HG02610 (cell line): ENCODE measurements around the gene AIFM1.

Experiments used
- ATAC-seq: cut with Tn5 transposase; IDR thresholded peaks from one replicate; pipeline ENCODE4 v1.9.1; 2021; ENCODE audit warnings: mild to moderate bottlenecking, moderate library complexity; ENCODE audit not compliant: unreplicated experiment

AIFM1 gene

DNA sequence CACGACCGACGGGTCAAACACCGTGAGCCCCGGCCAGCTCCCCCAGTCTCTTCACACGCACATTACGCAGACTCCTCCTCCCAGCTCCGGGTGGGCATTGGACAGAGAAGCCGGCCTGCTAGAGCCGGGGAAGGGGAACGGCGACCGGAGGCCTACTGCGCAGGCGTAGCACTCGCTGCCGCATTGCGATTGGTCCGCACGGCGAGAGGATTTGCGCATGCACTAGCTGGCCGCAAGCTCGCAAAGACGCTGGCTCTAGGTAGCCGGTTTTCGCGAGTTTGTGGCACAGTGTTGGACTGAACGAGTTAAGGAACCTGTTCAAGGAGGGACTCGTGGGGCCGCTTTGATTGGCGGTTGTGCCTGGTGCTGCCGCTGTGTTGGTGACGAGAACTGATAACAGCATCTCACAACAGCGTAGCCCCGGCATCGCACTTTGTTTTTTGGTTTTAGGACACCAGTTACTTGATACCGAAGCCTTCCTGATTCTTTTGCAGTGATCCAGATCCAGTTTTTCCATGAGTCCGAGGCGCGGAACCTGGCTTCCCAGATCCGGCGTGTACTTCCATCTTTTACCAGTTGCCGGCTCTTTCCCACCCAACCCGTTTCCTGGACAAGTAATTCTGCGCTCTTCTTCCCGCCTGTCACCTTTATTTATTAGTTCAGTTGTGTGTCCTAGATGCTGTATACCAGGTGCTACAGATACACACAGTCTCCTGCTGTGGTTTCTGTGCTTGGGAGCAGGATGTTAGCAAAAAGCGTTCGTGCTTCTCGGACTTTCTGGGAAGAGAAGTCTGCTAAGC lies at the start of gene AIFM1:
Gene AIFM1, minus strand, starts transcription at position 139 of the 800 bp plus-strand sequence. CDS start 185 bp downstream, outside the sequence.
- peak; percentile 92 for ATAC-seq

DNA sequence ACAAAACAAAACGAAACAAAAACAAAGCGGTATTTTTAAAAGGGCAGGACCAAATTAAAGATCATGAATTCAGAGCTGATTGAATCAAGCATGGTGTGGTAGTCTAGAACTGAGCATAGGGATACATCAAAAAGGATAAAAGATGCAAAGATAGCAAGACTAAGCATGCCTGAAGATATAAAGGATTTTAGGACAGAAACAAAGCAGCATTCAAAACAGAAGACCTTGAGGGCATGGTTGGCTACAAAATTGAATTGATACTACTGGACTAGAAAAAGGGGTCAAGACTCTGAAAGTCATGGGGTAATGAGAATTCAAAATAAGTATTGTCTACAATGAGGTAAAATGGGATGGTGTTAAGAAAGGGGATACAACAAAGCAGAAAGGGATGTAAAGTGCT lies 47.7 kb upstream of the AIFM1 start:
- no peak for ATAC-seq

DNA sequence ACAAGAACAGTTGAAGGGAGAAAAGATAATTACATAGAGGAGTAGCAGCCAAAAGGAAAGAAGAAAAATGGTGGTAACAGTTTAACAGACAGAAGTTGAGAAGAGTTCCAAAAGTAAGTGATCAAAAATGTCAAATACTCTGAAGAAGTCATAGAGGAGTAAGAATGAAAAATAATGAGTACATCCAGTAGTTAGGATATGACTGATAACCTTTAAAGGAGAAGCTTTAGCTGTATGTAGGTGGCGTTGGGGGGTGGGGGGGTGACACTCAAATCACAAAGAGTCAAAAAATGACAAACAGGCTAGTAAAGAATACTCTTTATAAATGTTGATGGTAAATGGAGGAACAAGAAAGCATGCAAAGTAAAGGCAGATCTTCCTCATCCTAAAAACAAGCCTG lies 46.7 kb upstream of the AIFM1 start:
- ATAC-seq = peak; percentile 75

DNA sequence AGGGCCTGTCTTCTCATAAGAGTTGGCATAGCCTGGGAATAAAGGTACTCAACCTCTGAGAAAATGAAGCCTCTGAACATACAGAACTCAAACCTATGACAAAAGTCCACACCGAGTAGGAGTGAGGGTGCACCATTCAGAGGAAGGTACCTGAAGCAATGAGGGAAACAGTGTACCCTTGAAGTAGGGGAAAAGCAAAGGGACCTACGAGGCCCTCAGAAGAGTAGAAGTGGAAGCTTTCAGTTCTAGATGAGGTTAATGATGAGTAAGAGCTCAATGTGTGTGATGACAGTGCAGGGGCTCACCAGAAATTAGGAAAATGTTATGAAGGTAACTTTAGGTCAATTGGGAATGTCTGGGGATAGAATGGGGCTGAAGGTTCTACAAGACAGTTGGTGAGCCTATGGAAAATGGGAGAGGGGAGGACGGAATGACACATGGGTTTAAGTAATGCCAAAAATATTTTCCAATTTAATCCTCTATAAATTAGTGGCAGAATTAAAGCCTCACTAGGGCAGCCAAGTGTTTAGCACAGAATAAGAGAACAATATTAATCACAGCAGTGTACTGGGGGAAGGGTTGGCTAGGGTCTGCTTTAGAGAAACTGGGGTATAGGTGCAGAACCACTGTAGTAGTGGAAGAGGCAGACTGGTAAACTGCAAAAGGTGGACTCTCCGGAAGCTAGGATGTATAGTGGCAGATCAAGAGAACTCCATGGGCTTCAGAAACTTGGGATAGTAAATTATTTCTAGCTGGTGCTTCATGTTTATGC lies 46.0 kb upstream of the AIFM1 start:
- peak; percentile 83 for ATAC-seq

DNA sequence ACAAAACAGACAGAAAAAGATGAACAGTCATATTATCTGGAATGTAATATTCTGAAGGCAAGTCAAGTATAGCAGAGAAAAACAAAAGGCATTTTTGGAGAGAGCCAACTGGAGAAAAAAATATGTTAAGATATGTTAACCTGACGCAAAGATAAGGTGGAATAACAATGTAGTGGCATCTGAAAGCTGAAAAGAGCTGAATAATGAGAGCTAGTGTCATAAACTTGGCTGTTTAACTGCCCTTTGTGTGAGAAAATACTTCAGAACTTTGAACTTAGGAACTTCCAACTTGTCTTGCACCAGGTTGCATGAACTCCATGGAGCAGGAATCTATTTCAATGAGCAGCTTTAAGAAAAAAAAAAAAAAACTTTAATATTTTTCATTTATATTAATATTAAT lies 39.0 kb upstream of the AIFM1 start:
- ATAC-seq = no peak

DNA sequence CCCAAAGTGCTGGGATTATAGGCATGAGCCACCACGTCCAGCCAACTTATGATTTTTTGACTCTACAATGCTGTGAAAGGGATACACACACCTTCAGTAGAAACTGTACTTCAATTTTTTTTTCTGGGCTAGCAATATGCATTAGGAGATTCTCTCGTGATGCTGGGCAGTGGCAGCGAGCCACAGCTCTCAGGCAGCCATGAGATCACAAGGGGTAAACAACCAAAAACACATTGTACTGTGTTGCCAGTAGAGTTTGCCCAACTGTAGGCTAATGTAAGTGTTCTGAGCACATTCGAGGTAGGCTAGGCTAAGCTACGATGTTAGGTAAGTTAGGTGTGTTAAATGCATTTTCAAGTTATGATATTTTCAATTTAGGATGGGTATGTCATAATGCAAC lies 31.8 kb upstream of the AIFM1 start:
- ATAC-seq = no peak

DNA sequence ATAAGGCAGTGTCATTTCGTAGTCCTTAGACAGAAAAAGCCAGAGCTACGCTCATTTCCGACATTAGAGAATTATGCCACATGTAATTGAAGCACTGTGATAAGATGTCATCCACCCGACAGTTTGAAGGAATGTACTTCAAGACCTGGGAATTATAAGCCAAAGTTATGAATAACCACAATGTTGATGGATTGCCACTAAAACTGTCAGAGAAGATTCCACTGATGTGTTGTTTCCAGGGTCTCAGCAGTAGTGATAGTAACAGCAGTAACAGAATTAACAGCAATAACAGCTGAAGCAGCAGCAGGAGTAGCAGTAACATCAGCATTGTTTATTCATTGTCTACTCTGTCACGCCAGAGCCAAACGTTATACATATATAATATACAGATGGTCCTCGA lies 30.8 kb upstream of the AIFM1 start:
- ATAC-seq = no peak

DNA sequence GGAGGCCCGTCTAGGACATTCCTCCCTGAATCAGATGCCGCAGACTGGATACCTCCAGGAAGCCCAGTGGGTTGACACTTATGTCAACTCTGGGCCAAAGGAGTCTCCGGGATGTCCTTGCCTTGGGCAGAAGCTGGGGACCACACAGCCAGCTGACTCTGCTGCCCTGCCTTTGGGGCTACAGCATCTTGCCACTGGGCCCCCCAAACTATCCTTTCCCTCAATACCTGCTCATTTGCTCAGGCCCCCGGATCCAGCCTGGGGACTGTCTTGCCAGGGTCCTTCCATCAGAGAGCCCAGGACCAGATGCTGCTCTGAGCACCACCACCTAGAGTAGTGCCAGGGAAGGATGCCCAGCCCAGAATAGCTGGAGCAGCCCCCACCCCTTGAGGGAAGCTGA lies 25.2 kb upstream of the AIFM1 start:
- ATAC-seq = no peak

DNA sequence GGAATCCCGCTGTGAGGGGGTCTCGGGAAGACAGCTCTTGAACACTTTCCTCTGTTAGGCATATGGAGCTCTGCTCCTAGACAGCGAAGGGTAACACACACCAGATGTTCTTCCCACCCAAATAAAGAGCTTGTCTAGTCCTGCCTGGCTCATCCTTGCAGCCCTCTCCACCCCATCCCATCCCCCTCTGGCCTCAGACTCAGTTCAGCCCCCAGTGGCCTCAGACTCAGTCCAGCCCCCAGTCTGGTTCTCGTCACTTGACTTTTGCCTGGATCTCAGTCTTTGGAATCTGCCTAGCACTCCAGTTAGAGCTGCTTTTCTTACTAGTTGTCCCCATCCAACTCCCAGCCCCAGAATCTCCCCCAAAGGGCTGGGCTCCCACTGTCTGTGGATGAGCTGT lies 21.0 kb upstream of the AIFM1 start:
- ATAC-seq = no peak

DNA sequence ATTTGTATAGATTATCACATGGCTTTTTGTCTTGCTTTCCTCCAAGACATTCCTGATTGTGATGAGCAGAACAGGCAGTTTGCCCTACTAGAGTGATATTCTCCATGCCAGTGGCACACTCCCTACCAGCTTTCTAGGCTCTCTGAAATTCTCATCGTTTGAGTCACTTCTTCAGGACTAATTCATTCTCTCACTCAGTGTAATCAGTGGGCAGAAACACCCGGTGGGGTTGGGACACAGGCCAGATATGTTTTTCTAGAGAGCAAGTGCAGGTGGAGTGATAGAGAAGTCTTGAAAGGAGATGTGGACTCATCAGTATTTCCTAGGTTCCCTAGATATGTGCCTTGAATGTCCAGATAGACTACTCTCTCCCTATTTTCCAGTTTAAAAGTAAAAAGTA lies 19.2 kb upstream of the AIFM1 start:
- ATAC-seq = no peak

DNA sequence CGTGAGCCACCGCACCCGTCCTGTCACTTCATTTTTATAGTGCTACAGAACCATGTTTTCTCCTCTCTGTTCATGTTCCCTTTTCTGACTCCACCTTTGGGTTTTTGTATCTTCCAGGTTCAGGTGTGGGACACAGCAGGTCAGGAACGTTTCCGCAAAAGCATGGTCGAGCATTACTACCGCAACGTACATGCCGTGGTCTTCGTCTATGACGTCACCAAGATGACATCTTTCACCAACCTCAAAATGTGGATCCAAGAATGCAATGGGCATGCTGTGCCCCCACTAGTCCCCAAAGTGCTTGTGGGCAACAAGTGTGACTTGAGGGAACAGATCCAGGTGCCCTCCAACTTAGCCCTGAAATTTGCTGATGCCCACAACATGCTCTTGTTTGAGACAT lies 18.5 kb upstream of the AIFM1 start:
- no peak for ATAC-seq

DNA sequence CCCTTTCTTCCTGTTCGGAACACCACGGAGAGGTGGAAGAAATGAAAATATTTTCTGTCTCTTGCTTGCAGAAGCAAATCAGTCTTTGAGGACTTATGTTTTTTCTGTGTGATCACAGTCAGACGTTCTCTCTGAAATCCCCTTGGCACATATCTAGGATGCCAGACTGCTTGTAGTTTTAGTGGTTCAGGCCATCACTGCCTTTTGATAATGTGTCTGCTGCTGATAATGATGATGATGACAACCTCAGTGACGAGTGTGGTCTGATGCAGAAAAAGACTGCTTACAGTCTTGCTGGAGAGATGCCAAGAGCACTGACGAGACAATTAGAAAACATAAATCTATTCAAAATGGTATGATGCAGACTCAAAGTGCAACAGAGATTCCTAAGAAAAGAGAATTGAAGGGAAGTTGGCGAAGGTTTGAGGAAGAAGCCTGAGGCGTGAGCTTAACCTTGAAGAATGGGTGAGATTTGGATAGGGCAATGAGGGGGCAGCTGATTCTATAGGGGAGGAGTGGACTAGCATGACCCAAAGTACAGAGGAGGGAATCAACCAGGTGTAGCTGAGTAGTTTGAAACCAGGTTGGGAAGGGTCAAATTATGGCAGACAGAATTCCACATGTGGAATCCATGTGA lies 14.1 kb upstream of the AIFM1 start:
- no peak for ATAC-seq

DNA sequence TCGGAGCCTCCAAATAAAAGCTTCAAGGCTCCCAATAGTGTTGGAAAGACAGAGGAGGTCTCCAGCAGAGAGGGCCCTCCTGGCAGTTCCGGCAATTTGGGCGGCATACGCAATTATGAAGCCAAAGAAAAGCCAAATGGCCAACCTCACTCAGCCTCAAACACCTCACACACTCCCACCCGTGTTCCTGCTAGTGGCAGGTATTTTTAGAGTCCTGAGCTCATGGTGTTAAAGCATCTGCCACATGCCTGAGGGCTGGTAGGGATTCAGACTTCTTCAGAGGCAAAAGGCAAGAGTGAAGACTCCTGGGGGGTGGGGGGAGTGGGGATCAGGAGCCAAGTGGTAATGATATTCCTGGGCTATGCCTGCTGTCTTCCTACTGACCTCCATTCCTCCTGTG lies 13.5 kb upstream of the AIFM1 start:
- ATAC-seq = no peak

DNA sequence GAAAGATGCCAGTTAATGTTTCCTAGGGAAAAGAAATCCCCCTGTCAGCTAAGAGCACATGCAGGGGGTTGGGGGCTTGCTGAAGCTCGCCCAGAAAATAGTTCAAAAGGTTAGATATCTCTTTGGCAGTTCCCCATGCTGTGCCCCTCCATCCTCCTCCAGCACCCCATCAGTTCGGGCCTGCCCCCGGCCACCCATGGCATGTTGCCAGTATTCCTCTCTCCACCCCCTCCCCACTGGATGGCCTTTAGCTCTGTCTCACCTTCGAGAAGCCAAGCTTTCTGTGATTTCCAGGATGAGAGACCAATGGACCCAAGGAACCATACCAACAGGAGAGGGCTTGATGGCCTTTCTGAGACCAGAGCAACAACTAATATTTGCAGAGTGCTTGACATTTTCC lies 11.3 kb upstream of the AIFM1 start:
- ATAC-seq = no peak

DNA sequence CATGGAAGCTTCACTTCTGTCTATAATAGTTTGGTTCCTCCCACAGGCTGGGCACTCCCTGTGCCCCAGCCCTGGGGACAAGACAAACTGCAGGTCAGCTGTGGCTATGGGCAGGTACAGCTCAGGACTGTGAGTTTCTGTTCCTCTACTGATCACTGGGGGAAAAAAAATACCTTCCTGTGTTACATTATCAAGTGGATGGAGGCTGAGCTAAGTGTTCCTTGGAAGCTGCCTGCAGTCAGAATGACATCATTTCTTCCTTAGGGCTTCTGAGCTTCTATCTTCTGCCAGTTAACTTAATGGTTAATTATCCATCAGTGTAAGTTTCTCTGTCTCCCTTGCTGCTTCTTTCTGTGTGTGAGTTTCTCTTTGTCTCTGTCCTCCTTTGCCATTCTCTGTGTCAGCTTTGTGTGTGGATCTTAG lies 10.7 kb upstream of the AIFM1 start:
- peak; percentile 71 for ATAC-seq

DNA sequence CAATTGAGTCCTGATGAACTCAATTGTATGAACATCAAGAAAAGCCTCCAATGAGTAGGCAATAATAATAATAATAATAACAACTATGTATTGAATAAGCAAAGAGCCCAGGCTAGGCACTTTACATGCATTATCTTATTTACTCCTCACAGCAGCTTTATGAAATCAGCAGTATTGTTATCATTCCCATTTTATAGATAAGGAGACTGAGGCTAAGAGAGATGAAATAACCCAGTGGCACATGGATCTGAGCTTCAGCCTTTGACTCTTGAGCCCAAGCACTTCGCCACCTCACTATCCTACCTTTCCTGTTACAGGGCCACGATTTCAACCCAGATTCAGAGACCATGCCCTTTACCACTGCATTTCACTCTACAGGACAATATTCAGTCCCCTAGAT lies 9.3 kb upstream of the AIFM1 start:
- ATAC-seq = no peak

DNA sequence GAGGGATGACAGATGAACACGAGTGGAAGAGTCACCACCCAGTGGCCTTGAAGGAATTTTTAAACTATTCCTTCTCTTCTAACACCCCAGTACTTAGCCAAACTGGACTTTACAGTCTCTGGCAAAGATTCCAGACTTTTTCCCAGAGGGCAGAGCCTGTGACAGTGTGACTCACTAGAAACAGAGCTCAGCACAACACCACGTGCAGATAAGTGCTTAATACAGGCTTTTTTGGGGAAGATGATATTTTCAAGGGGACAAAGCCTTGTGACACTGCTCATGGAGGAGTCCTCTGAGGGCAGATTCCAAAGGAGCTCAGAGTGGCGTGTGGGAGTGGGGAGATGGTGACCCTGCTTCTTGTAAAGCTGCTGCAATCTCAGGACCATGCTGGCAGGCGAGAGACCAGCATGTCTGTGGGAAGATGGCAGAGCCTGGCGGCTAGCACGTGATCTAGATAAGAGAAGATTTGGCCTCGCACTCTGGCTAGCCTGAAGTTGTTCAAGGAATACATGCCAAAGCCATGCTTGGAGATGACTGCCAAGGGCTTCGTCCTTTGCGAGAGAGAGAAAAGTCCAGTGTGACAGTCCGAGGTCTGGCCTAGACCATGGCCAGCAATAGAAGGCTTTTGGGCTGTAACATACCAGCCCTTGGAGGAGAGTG lies 8.5 kb upstream of the AIFM1 start:
- ATAC-seq = no peak

DNA sequence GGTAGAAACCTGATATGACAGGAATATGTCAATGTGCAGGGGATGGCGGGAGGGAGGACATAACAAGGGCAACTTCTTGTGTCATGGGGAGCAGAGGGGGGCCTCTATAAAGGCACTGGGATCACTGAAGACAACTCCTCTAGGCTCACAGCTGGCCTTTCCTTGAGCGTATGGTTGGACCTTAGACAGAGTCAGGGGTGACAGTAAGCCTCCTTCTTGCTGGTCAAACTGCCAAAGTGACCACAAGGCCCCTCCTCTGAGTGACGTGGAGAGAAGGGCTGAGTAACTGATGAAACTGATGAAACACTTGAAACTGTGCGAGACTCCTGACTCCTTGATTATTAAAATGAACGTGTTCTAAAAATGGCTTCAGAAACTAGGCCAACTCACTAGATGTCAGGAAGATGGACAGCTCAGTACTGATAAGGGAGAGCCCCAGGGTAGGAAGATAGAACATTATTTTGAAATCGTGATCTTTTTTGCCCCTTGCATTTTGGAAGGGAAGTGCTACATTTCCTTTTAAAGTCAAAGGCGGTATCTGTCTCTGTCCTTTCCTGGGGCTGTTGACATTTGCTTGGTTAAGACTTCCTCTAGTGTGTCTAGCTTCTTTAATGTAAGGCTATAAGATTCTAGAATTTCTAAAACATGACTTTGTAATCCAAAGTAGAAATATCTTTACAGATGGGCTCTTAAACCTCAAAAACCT lies 7.7 kb upstream of the AIFM1 start:
- ATAC-seq = peak; percentile 34

DNA sequence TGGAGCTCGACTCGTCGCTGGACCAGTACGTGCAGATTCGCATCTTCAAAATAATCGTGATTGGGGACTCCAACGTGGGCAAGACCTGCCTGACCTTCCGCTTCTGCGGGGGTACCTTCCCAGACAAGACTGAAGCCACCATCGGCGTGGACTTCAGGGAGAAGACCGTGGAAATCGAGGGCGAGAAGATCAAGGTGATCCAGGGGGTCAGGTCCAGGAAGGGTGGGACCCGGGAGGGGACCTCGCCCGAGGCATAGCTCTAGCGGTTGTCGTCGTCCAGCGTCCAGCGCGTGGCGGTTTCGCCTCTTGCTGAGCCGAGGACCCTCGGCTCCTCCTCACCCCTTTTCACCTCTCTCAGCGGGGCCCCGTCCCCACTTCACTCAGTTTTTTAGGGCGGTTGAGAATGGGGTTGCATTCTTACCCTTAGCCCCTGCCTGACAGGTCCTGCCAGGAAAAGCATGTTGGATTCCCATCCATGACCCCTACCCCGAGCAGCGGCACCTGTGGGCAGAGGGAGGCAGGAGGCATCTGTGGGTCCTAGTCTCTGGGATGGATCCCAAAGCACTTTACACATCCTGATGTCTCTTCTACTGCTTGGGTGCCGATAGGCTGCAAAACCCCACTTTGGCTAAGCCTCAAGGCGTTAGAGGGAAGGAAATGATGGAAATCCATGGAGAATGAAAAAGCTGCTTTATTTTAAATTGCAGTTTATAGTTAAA lies 6.6 kb upstream of the AIFM1 start:
- no peak for ATAC-seq
